ENCODE results near the gene GRN.
"Not testable (repeated sequence)": the region's sequence is repeated elsewhere in the genome, so short reads cannot be mapped to it uniquely, and the experiment has no call there.

DNA sequence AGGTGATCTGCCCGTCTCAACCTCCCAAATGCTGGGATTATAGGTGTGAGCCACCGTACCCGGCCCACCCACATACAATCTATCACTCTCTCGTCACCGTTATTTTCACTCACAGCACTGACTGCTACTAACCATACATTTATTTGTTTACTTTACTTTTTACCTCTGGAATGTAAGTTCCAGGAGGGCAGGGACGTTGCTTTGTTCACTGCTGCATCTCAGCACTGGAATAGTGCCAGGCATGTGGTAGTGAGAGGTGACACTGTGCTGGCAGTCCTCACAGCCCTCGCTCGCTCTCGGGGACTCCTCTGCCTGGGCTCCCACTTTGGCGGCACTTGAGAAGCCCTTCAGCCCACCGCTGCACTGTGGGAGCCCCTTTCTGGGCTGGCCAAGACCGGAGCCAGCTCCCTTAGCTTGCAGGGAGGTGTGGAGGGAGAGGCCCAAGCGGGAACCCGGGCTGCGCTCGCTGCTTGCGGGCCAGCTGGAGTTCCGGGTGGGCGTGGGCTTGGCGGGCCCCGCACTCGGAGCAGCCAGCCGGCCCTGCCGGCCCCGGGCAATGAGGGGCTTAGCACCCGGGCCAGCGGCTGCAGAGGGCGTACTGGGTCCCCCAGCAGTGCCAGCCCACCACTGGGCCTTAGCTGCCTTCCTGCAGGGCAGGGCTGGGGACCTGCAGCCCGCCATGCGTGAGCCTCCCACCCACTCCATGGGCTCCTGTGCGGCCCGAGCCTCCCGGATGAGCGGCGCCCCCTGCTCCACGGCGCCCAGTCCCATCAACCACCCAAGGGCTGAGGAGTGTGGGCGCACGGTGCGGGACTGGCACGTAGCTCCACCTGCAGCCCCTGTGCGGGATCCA, 23.5 kb downstream of the GRN start:
- TF ChIP-seq SUZ12 (IDR thresholded peaks at IDR 0.05); BHLHE40 (IDR thresholded peaks at IDR 0.05; ENCODE audit: borderline replicate concordance); ARNT (IDR thresholded peaks at IDR 0.05); SP1 (IDR thresholded peaks at IDR 0.05); FOXA1 (IDR thresholded peaks at IDR 0.05); FOXM1 (IDR thresholded peaks at IDR 0.05; ENCODE audit: borderline replicate concordance): not testable (repeated sequence)
- TF ChIP-seq, protein P1, sequence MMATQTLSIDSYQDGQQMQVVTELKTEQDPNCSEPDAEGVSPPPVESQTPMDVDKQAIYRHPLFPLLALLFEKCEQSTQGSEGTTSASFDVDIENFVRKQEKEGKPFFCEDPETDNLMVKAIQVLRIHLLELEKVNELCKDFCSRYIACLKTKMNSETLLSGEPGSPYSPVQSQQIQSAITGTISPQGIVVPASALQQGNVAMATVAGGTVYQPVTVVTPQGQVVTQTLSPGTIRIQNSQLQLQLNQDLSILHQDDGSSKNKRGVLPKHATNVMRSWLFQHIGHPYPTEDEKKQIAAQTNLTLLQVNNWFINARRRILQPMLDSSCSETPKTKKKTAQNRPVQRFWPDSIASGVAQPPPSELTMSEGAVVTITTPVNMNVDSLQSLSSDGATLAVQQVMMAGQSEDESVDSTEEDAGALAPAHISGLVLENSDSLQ (IDR thresholded peaks at IDR 0.05), result not testable (repeated sequence)

Measured in HEK293T (cell line).